Activated CD8-positive, alpha-beta T cell treated with anti-CD3 and anti-CD28 coated beads for 36 hours (primary cell): Measurements from ENCODE around the gene RIPOR3. TPM values are rescaled to one million over a fixed set of nuclear protein-coding genes. Genes with fewer than 3 reads are reported as not detected.

Experiments
- ATAC-seq: fragments of 200-7000 bp; cut with Tn5 transposase; one replicate; pipeline ENCODE4 v1.10.0; 2021; ENCODE audit warnings: mild to moderate bottlenecking, moderate library complexity
- CTCF ChIA-PET: fragments of 350-600 bp; sonication (Branson Sonifier 250); formaldehyde crosslinking; loops from one replicate; lab custom pipeline; 2021; ENCODE audit warnings: antibody characterized with exemption; lab: Charles Lee
- POLR2A ChIA-PET: fragments of 350-600 bp; sonication (Branson Sonifier 250); formaldehyde crosslinking; loops from one replicate; lab custom pipeline; 2021; ENCODE audit warnings: antibody characterized with exemption; lab: Charles Lee
- DNase-seq: peaks from one replicate; pipeline ENCODE4 v3.0.0-alpha.2; 2020
- H3K27ac Mint-ChIP-seq: one replicate; pipeline ENCODE4 v1.8.0; 2021; ENCODE audit warnings: mild to moderate bottlenecking, mixed read lengths
- H3K27me3 Mint-ChIP-seq: one replicate; pipeline ENCODE4 v1.8.0; 2021; ENCODE audit warnings: mixed read lengths
- H3K36me3 Mint-ChIP-seq: one replicate; pipeline ENCODE4 v1.8.0; 2021; ENCODE audit warnings: low read depth, mixed read lengths
- H3K4me1 Mint-ChIP-seq: one replicate; pipeline ENCODE4 v1.8.0; 2021; ENCODE audit warnings: low read depth, mixed read lengths
- H3K4me3 Mint-ChIP-seq: one replicate; pipeline ENCODE4 v1.8.0; 2021; ENCODE audit warnings: mild to moderate bottlenecking, moderate library complexity, mixed read lengths
- H3K9me3 Mint-ChIP-seq: one replicate; pipeline ENCODE4 v1.8.0; 2021; ENCODE audit warnings: mixed read lengths
- CTCF ChIP-seq: fragments of 200-600 bp; IDR thresholded peaks from one replicate; pipeline ENCODE4 v1.8.0; 2022; ENCODE audit warnings: antibody characterized with exemption, mild to moderate bottlenecking
- intact Hi-C: fragments of 100-400 bp; cut with micrococcal nuclease; formaldehyde crosslinking; loops from one replicate; pipeline ENCODE4 v1.10.0; 2022
- total RNA-seq, 2 experiments: library from RNA; stranded (reverse); gene quantifications; one replicate each; pipeline ENCODE4 v1.2.3, GENCODE V29; 2021

Gene RIPOR3
- total RNA-seq, 2 experiments from 2014 or later = not detected

GRCh38 chr20:50550531-50550930 is 140.8 kb downstream of the RIPOR3 start:
- no peaks in the 10 kb centered on the region for H3K9me3 Mint-ChIP-seq
- H3K4me3 Mint-ChIP-seq = no peak overlapping the region
- H3K27me3 Mint-ChIP-seq = no peaks in the 10 kb centered on the region
- H3K4me1 Mint-ChIP-seq = peaks cover 24% of the 10 kb centered on the region
- H3K36me3 Mint-ChIP-seq = peaks cover 33% of the 10 kb centered on the region
- ChIA-PET CTCF (interaction anchor here (0.8 to 1.6 kb wide), 7 partner anchors 25 to 441 kb away, joined by 3 to 6 read pairs (median 3); no protein-coding TSS in a partner anchor), POLR2A (interaction anchor here (1.1 to 2.9 kb wide), 4 partner anchors 11 to 24 kb away, joined by 3 to 16 read pairs (median 4); no protein-coding TSS in a partner anchor)
- no peak for ATAC-seq
- intact Hi-C loops = no loop called here
- DNase-seq = no peak
- no peak for TF ChIP-seq CTCF
- H3K27ac Mint-ChIP-seq = peak overlapping the region; percentile 15

- ATAC-seq = no peak
- POLR2A ChIA-PET = interaction anchor here (1.1 to 2.7 kb wide), 2 partner anchors 22 to 26 kb away, joined by 3 to 13 read pairs; no protein-coding TSS in a partner anchor
These were observed 142.9 kb downstream of the RIPOR3 start for GRCh38 chr20:50548396-50548795.

GRCh38 chr20:50547964-50548363 is 143.4 kb downstream of the RIPOR3 start:
- TF ChIP-seq CTCF = no peak
- Mint-ChIP-seq H3K27ac (peak overlapping the region; percentile 17), H3K9me3 (no peaks in the 10 kb centered on the region), H3K4me1 (peaks cover 41% of the 10 kb centered on the region), H3K4me3 (no peak overlapping the region), H3K27me3 (no peaks in the 10 kb centered on the region), H3K36me3 (peaks cover 39% of the 10 kb centered on the region)
- POLR2A ChIA-PET = interaction anchor here (0.6 to 2.7 kb wide), 3 partner anchors 13 to 34 kb away, joined by 3 to 13 read pairs (median 4); no protein-coding TSS in a partner anchor
- CTCF ChIA-PET = interaction anchor here (1.1 to 3.5 kb wide), 4 partner anchors 21 to 246 kb away, joined by 3 to 12 read pairs (median 5); partner anchors contain the start of gene BCAS4
- ATAC-seq (no peak), DNase-seq (no peak)
- intact Hi-C loops = no loop called here

More at GRCh38 chr20:50548396-50548795, 142.9 kb downstream of the RIPOR3 start:
- H3K4me3 Mint-ChIP-seq = no peak overlapping the region
- no peaks in the 10 kb centered on the region for H3K9me3 Mint-ChIP-seq
- CTCF ChIA-PET = interaction anchor here (0.6 to 3.5 kb wide), 5 partner anchors 21 to 476 kb away, joined by 3 to 12 read pairs (median 3); no protein-coding TSS in a partner anchor
- peak overlapping the region; percentile 30 for H3K27ac Mint-ChIP-seq
- no peak for DNase-seq
- TF ChIP-seq CTCF = no peak
- H3K36me3 Mint-ChIP-seq = peaks cover 37% of the 10 kb centered on the region
- H3K27me3 Mint-ChIP-seq = no peaks in the 10 kb centered on the region
- peaks cover 37% of the 10 kb centered on the region for H3K4me1 Mint-ChIP-seq
- intact Hi-C loops = no loop called here

- Mint-ChIP-seq H3K4me1 (peaks cover 51% of the 10 kb centered on the region), H3K9me3 (no peaks in the 10 kb centered on the region), H3K36me3 (peaks cover 36% of the 10 kb centered on the region), H3K27me3 (no peaks in the 10 kb centered on the region), H3K4me3 (peak overlapping the region; percentile 35), H3K27ac (peak overlapping the region; percentile 69)
- ATAC-seq = peak; percentile 55
- peak; percentile 38 for DNase-seq
- CTCF ChIA-PET = interaction anchor here (1.4 to 3.5 kb wide), 4 partner anchors 11 to 248 kb away, joined by 3 to 12 read pairs (median 5); partner anchors contain the start of gene BCAS4
- intact Hi-C loops = no loop called here
- POLR2A ChIA-PET = interaction anchor here (0.7 to 2.1 kb wide), 11 partner anchors 11 to 394 kb away, joined by 3 to 6 read pairs (median 4); no protein-coding TSS in a partner anchor
- no peak for TF ChIP-seq CTCF
These were observed 144.5 kb downstream of the RIPOR3 start for GRCh38 chr20:50546729-50547314.
